Stimulated activated CD4-positive, alpha-beta T cell treated with anti-CD3 and anti-CD28 coated beads, TNF-alpha, amount 100 ng/mL, for 1 hour (primary cell): ENCODE measurements around the gene ARHGAP26.
"Not testable (repeated sequence)": the region's sequence is repeated elsewhere in the genome, so short reads cannot be mapped to it uniquely, and the experiment has no call there.

Source experiments
- DNase-seq, 3 donors: peaks; one replicate each; pipeline ENCODE4 v3.0.0-alpha.2; 2020; ENCODE audit warnings: low read depth in 3 of 3, low spot score in 1 of 3

The ARHGAP26 gene

DNA sequence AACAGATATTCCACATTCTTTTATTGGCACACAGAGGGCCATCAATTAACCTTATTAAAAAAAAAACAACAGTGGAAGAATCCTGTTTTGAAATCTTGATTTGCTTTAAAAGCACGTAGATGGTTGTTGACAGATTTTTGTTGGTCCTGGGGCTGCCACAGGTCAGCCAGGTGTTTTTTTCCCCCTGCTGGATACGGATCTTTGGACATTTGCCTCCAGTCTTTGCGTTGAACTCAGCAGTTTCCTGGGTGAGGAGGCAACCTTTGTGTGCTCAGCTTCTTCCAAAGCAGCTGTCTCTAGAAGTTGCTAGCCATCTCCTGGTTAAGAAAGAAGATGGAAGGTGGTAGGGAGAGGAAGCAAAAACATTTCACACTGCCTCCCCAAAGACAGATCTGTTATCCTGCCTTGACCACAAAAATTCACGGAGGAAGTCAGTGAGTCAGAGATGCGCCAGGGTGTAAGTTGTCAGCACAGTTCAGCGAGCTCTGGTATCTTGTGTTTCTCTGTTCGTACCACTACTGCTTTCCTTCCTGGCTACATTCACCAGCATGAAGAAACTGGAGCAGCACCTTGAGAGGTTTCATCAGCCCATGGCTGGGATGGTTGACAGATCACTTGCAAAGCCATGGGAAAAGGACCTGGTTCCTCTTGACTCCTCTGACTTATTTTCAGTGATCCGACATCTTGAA, 207.3 kb downstream of the ARHGAP26 start:
- DNase-seq = peak in 2 of 3 donors; percentile 9 to 21

DNA sequence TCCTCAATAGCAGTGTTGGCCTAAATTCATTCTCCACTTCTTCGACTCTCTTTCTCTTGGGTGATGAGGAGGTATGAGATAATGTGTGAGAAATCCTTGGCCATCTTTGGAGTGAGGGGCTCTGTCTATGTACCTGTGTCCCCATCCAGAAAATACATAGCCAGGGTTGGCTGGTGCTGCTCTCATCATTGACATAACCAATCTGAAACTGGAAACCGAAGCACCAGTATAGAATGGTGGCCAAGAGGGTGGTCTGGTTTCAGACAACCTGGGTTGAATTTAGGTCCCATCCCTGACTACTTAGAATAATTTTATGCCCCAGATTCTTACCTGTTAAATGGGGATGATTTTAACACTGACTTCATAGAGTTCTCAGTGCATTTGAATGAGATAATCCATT, 208.1 kb downstream of the ARHGAP26 start:
- no peak for DNase-seq

DNA sequence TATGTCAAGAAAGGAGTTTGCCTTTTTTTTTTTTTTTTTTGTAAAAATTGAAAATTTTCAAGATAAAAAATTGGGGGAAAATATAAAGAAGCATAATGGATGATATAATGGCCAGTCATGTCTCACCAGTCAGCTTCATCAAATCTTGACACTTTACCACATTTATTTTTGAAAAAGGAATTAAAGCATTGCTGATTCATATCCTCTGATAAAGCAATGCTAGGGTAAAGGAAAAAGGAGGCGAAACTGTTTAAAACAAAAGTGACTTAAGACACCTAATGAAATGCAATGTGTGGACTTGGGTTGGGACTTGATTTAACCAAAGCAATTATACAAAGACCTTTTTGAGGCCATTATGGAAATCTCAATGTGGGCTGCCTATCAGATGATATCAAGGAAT, 208.5 kb downstream of the ARHGAP26 start:
- no peak for DNase-seq

DNA sequence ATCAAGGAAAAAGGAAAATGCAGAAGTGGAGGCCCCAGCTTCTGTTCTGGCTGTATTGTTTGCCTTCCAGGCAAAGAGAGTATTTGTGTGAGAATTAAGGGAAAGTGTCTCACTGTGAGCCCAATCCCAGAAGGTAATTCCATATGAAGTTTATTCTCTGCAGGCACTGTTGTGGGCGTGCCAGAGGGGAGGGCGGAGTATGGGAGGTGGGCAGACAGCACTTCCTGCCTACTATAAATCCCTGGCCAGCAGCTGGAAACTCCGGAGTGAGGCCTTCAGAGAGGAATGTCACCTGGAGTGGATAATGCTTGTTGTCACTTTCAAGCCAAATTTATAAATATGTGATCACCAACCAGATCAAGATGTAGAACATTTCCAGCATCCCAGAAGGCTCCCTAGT, 209.5 kb downstream of the ARHGAP26 start:
- no peak for DNase-seq

DNA sequence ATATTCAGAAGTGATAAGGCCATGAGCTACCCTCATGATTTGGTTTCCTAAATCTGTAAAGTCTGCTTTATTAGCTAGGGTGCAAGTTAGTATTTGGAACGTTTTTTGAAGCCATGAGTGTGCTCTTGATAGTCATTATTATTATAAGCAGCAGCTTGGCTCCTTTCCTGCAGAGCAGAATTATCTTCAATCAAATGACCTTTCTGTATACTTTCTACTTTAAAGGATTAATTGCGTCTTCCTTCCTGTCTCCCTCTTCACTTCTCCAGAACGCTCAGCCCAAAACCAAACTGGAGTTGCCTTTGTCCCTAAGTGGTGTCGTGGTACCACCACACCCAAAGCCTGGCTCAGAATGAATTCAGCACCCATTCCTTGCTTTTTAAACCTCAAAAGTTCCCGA, 211.3 kb downstream of the ARHGAP26 start:
- DNase-seq = no peak

DNA sequence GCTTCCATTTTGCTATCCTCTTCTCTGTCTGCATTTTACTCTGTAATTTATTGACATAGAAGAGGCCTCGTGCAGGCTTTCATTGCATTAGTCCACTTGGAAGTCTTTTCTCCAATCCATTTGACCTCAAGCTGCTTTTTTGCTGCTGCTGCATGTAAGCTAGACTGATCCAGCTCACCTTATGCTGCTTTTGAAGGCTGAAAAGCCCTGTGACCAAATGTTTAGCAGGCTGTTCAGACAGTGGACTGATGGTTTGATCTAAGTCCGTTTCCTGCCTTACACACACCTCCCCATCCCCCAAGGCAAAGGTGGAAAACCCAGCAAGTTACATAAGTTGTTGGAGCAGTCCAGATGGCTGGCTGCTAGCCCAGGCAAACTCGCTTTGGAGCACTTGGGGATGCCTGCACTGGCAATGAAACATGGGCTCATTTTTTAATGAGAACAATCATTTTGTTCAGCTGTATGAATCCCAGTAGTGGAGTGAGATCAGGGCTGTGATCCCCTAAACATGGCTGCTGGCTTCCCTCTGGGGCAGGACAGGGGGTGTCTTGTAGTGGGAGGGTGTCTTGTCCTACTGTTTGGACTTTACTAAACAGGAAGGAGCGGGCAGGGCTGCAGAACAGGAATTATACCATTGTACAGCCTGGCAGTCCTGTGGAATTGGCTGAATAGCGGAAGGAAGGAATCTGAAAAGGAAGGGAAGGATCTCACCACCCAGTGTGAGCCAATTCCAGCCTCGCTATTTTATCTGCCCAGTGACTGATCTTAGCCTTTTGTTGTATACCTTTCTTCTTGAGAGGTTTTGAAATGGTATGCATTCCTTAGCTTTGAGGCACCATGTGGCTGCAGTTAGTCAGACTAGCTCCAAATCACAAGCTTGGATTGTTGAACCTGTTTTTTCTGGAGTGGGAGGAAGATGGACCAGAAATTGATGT, 212.0 kb downstream of the ARHGAP26 start:
- DNase-seq = no peak

DNA sequence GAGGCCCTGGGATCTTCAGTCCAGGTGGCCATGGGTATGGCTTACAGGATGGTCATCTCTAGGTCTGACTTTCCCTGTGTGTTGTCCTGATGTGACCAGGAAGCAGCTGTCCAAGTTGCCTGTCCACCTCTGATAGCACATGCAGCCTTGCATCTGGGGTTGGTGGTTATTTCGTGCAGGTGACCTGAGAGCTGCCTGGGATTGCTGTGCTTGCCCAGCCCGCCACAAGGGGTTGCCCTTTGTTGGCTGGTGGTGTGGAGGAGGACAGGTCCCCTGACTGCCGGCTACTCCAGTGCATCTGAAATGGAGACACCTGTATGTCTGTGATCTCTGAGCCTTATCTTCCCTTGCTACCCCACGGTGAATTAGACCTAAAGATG, 212.6 kb downstream of the ARHGAP26 start:
- no peak for DNase-seq

DNA sequence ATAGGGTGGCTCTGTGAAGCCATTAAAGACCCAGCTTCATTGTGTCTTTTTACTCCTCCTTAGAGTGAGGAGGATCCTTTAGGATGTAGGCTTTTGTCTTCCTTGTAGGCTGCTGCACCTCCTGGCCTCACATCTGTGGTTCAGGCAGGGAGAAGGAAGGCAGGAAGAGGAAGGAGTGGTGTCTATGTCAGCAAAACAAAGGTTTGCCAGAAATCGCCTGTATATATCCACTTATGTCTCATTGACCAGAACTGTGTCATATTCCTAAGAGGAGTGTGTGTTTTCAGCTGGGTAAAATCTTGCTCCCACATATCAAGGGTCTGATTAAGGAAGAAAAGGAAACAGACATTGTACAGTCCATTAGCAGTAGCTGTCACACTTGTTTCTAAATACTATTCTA, 213.8 kb downstream of the ARHGAP26 start:
- DNase-seq = no peak

DNA sequence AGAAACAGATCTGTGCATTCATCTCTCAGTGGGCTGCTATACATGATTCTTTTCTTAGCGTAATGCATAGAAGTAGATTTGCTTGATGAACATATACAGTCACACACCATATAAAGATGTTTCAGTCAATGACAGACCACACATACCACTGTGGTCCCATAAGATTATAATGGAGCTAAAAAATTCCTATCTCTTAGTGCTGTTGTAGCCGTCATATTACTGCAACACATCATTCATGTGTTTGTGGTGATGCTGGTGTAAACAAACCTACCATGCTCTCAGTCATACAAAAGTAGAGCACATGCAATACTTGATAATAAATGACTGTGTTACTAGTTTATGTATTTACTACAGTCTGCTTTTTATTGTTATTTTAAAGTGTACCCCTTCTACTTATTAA, 214.3 kb downstream of the ARHGAP26 start:
- no peak for DNase-seq

DNA sequence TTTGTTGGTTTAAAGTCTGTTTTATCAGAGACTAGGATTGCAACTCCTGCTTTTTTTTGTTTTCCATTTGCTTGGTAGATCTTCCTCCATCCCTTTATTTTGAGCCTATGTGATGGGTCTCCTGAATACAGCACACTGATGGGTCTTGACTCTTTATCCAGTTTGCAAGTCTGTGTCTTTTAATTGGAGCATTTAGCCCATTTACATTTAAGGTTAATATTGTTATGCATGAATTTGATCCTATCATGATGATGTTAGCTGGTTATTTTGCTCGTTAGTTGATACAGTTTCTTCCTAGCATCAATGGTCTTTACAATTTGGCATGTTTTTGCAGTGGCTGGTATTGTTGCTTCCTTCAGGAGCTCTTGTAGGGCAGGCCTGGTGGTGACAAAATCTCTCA, 219.1 kb downstream of the ARHGAP26 start:
- not testable (repeated sequence) for DNase-seq

DNA sequence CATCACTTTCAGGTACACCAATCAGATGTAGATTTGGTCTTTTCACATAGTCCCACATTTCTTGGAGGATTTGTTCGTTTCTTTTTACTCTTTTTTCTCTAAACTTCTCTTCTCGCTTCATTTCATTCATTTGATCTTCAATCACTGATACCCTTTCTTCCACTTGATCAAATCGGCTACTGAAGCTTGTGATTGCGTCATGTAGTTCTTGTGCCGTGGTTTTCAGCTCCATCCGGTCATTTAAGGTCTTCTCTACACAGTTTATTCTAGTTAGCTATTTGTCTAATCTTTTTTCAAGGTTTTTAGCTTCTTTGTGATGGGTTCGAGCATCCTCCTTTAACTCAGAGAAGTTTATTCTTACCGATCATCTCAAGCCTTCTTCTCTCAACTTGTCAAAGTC, 219.9 kb downstream of the ARHGAP26 start:
- not testable (repeated sequence) for DNase-seq

DNA sequence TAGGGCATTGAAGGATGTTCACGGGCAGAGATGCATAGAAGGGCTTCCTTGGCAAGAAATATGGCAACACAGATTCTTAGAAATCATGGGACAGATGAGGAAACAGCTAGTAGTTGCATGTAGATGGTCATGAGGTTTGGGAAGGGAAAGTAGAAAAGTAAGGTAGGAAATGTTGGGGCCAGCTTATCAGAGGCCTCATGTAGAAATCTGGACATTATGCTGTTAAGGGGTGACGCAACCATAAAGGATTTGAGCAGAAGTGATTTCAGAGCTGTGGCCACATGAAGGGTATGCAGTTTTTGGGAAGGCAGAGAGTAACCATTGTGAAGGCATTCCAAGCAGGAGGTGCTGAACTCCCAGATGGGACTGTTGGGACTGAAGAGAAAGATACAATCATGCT, 224.0 kb downstream of the ARHGAP26 start:
- no peak for DNase-seq

DNA sequence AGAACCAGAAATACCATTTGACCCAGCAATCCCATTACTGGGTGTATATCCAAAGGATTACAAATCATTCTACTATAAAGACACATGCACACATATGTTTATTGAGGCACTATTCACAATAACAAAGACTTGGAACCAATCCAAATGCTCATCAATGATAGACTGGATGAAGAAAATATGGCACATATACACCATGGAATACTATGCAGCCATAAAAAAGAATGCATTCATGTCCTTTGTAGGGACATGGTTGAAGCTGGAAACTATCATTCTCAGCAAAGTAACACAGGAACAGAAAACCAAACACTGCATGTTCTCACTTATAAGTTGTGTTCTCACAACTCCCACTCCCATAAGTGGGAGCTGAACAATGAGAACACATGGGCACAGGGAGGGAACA, 225.4 kb downstream of the ARHGAP26 start:
- not testable (repeated sequence) for DNase-seq

DNA sequence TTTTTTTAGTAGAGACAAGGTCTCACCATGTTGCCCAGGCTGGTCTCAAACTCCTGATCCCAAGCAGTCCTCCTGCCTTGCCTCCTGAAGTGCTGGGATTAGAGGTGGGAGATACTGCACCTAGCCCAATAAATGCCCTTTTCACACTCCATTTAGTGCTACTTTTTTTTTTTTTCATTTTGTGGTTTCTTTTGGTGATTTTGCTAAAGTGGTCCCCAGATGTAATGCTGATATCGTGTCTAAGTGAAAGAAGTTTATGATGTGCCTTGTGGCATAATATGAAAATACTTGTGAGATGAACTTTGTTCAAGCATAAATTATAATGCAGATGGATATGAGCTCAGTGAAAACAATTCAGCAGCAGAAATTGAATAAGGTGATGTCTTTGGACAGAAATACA, 227.4 kb downstream of the ARHGAP26 start:
- DNase-seq = no peak

DNA sequence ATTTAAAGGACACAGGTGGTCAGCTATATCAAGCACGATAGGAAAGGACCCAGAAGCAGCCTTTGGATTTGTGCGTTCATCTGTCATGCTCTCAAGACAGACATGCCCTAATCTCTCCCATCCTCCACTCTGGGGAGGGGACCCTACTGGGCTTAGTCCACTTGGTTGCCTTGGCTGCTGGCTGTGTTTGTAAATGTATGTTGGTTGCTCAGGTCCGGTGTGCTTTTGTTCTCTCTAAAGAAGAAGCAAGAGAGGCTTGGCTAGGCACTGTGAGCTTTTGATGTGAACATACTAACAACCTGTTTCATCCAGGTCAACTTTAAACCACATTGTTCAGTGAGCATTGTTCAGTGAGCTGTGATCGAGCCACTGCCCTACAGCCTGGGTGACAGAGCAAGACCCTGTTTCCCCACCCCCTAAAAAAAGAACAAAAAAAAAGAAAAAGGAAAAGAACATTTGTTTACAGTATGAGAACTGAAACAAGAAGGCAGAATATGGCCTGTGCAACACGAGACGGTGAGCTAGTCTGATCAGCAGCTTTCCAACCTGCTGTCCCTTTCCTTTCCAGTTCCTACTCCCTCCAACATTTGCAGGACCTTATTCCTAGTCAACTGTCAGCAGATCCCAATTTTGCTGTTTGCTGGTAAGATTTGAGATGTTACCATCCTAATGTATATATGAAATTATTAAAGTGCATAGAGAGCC, 228.3 kb downstream of the ARHGAP26 start:
- DNase-seq = no peak

DNA sequence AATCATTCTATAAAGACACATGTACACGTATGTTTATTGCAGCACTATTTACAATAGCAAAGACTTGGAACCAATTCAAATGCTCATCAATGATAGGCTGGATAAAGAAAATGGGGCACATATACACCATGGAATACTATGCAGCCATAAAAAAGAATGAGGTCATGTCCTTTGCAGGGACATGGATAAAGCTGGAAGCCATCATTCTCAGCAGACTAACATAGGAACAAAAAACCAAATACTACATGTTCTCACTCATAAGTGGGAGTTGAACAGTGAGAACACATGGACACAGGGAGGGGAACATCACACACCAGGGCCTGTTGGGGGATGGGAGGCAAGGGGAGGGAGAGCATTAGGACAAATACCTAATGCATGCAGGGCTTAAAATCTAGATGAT, 230.4 kb downstream of the ARHGAP26 start:
- DNase-seq = not testable (repeated sequence)

DNA sequence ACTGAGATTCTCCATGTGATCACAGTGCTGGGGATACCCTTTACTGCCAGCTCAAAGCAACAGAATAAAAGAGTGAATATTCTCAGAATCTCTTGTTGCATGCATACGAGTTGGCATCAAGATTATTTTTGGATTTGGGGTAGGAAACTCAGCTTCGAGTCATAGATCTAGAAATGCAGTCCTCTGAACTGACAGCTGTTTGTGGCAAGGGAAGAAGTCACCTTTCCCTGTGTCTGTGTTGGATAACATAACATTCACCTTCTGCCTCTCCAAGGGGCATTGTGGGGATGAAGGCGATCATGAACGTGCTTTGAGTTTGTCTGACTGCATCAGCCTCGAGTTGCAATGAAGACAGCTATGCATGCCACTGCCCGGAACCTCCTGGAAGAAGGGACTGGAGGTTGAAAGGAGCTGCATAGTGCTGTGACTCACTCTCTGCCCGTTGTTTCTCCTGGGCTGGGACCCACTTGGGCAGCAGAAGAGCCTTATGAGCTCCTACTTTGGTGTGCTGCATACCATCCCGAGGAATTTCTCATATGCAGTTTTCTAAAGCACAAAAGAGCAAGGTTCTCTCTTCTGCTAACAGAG, 231.7 kb downstream of the ARHGAP26 start:
- no peak for DNase-seq

DNA sequence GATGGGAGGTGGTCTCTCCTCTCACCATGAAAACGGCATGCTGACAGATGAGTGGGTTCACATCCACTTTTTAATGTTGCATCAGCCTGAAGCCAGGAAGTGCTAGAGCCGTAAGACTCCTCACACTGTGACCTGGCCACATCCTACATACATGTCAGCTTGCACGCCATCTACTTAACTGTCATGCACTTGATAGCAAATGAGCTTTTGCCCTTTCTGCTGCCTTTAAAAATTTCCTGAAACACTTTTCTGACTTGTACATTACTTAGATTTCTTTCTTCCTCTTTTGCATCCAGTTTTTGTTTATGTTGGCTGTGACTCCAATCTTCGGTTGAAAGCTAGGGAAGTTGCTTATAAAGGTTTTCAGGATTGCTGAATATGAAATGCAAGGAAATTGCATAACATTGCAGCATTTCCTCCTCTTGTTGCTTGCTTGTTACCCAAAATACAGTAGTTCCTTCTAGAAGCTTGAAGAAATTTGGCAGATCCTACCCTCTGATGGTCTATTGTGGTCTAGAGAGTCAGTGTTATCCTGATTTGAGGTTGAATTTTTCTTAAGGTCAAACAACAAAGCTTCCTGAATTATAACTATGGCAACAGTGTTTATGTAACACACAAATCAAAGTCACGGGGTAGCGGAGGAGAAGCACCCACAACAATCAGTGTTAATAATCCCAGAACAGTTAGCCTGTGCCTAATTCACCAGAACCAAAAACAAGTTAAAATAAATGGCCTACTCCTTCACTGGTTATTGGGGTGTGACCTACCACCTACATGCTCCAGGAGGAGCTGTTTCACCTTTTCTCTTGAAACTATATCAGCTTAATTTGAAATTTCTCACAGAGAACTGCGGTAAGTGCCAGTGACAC, 232.5 kb downstream of the ARHGAP26 start:
- DNase-seq = peak in 1 of 3 donors; percentile 23

DNA sequence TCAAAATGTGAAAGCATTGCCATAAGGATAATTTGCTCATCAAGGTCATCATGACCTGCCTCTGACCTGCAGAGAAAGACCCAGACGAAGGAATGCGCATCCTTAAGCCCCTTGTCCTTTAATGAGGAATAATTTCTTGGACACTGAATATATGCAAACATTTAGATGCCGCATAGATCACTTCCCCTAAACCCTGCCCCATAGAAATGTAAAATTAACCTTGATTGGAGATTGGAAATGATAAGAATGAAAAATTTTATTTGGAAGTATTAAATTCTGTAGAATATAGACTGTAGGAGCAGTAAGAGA, 233.1 kb downstream of the ARHGAP26 start:
- no peak for DNase-seq

DNA sequence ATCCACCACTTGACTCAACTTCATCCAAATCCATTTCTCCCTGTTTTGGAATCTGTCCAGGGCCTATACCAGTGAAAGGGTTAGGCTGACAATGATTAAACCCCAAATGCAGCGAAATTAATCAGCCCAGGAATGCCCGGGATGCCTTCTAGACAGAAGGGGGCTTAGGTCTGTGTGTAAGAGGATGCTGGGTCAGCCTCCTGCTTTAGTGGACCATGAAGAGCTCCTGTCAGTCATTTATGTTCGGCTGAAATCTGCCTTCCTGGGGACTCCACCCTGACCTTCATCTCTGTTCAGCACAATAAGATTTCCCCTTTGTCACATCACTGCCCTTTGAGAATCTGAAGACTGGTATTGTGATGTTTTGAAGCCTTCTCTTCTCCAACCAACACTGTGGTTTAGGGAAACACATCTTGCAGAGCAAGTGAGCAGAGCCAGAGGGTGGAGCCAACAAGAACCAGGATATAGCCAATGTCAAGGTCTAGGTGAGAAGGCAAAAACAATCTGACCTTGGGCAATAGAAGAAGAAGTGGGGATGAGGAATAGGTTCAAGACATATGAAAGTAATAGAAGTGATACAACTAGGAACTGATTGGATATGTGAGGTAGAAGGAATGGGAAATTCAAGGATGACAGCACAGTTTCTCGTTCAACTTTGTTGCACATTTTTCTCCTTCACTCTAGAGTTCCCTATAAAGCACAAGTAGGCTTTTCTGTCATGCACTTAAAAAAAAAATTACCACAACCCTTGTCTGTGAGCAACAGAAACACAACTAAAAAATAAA, 234.4 kb downstream of the ARHGAP26 start:
- no peak for DNase-seq
